GM18909 (cell line): ENCODE data around the gene CX3CR1.
A peak's percentile ranks its signal among the peaks of the same experiment; 100 is the strongest.
"Not testable (repeated sequence)": the region's sequence is repeated elsewhere in the genome, so short reads cannot be mapped to it uniquely, and the experiment has no call there.

Experiments
- ATAC-seq: cut with Tn5 transposase; IDR thresholded peaks from one replicate; pipeline ENCODE4 v1.9.1; 2021; ENCODE audit warnings: mild to moderate bottlenecking; ENCODE audit not compliant: unreplicated experiment, poor library complexity

Gene CX3CR1, protein sequence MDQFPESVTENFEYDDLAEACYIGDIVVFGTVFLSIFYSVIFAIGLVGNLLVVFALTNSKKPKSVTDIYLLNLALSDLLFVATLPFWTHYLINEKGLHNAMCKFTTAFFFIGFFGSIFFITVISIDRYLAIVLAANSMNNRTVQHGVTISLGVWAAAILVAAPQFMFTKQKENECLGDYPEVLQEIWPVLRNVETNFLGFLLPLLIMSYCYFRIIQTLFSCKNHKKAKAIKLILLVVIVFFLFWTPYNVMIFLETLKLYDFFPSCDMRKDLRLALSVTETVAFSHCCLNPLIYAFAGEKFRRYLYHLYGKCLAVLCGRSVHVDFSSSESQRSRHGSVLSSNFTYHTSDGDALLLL

GRCh38 chr3:39279745-39280517, at the start of gene CX3CR1:
TSS of gene CX3CR1 (minus strand) at chr3:39280036. CDS start at chr3:39266509, 13,527 bp downstream.
- no peak for ATAC-seq

DNA sequence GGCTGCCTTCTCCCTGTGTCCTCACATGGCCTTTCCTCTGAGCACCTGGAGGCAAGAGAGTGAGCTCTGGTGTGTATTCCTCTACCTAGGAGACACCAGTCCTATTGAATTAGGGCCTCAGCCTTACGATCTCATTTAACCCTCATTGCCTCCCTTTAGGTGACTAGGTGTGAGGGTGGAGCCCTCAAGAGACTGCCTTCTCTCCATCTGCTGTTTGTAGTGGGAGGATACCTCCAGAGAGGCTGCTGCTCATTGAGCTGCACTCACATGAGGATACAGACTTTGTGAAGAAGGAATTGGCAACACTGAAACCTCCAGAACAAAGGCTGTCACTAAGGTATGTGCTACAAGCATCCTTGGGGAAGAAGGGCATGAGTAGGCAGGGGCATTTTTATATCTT, 49.7 kb upstream of the CX3CR1 start, which contains the start of gene CCR8:
Gene CCR8 (plus strand): TSS at position 217 of the 400 bp plus-strand sequence. CDS start 2,623 bp downstream, outside the sequence.
- ATAC-seq, result no peak

DNA sequence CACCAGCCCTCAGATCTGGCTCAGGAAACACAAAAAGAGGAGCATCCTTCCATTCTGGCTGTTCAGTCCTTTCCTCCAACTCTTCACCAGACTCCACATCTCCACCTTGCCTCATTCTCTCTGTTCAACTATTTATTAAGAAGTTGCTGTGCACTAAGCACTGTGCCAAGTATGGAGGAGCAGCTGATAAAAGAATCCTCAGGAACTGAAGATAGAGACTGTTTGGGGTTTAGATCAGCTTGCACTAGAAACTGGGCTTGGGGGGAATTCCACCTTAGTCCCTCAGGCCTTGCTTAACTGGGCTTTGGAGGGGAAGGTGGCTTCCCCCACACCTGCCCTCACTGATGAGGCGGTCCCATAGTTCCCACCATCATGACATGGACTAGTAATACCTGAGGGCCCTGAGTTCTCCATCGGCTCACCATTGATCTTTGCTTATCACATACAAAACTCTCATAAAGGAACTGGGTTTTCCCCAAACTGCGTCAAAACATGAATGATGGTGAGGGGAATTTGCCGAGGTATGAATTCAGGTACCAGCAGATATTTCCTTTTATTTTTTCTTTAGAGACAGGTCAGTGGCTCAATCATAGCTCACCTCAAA, 48.0 kb upstream of the CX3CR1 start:
- ATAC-seq, result peak; percentile 65

GRCh38 chr3:39327053-39327745, 47.4 kb upstream of the CX3CR1 start:
- ATAC-seq, result peak; percentile 24

DNA sequence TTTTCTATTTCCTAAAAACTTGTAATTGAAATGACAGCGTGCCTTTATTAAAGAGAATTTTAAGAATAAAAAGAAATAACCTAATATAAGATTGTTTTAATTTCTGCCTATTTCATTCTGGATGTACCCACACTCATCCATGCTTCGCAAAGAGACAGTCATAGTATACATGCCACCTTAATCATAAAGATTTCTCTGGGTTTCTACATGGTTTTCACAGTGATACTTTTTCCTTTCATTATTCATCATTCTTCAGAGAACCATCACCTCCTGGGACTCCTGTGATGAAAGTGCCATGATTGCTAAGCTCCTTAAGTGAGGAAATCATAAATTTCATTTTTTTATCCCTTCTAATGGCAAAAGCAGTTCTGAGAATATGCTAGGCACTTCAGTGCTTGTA, 45.4 kb upstream of the CX3CR1 start:
- no peak for ATAC-seq

GRCh38 chr3:39323494-39323893, 43.7 kb upstream of the CX3CR1 start:
- no peak for ATAC-seq

DNA sequence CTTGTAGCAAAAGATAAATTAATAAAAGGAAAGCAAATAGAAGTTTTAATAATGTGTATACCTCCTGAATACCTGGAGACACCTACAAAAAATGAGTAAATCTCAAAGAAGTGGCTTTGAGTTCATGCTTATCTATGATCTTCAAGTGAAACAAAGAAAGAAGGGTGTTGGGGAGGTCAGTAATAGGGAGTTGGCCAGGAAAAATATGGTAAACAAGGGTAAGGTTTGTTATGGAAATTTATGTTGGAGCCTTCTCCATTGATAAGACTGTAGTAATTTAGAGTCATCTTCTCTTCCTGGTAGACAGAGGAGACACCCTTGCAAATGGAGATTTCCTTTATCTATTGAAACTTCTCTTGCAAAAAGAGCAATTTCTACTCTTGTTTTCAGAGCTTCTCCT, 43.1 kb upstream of the CX3CR1 start:
- ATAC-seq, result no peak

DNA sequence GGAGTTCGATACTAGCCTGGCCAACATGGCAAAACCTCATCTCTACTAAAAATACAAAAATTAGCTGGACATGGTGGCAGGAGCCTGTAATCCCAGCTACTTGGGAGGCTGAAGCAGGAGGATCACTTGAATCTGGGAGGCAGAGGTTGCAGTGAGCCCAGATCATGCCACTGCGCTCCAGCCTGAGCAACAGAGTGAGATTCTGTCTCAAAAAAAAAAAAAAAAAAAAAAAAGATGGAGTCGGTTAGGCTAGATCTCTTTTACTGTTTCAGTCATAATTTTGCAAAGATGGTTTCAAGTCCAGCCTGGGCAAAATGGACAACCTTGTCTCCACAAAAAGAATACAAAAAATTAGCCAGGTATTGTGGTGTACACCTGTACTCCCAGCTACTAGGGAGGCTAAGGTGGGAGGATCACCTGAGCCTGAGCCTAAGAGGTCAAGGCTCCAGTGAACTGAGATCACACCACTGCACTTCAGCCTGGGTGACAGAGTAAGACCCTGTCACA, 42.4 kb upstream of the CX3CR1 start:
- not testable (repeated sequence) for ATAC-seq

DNA sequence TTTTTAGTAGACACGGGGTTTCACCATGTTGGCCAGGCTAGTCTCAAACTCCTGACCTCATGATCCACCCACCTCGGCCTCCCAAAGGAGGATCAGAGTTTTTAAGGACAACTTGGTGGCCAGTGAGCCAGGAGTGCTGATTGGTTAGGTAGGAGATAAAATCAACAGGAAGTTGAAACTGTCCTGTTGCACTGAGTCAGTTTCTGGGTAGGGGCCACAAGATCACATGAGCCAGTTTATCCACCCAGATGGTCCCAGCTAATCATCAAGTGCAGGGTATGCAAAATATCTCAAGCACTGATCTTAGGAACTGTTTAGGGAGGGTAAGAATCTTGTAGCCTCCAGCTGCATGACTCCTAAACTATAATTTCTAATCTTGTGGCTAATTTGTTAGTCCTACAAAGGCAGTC, 41.7 kb upstream of the CX3CR1 start:
- not testable (repeated sequence) for ATAC-seq

DNA sequence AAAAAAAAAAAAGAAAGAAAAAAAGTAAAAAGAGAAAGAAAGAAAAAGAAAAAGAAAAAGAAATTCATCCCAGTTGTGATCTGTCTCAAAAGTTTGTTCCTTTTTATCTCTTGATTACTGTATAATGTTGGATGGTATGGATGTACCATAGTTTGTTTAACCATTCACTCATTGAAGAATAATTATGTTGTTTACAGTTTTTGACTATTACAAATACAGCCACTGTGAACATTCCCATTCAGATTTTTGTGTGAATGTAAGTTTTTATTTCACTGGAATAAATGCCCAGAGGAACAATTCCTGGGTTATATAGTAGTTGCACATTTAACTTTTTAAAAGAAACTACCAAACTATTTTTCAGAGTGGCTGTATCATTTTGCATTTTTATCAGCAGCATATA, 39.4 kb upstream of the CX3CR1 start:
- ATAC-seq, result no peak

DNA sequence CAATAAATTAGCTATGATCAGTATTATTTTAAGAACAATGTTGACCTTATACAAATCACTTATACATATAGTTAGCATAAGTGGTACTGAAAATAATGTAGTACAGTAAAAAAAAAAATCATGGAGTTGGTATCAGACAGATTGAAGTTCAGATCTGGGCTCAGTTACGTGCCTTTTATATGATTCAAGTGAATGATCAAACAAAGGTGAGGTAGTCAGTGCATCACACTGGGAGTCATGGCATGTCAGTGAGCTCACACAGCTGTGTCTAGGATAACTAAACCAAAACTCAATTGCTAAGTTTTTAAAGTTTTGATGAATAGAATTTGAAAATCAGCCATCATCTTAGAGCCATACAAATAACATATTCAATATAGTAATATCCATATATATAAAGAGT, 38.5 kb upstream of the CX3CR1 start:
- ATAC-seq, result no peak

DNA sequence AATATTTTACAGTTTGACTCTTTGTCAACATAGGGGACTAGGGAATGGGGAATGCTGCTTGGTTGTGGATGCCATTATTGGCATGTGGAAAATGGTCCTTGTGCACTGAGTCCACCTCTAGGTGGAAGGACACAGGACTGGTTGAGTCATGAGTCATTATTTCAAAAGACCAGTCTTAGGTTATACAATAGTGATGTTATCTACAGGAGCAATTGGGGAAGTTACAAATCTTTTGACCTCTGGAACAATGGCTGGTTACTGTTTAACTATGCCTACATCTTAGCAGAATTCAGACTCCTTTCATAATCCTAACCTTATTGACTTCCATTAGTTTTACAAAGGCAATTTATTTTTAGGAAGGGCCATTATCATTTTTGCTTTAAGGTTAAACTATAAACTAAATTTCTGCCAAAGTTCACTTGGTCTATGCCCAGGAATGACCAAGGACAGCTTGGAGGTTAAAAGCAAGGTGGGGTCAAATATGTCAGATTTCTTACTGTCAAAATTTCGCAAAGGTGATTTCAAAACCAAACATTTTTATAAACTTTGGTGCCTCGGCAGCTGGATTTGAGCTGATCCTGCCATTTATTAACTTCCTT, 37.8 kb upstream of the CX3CR1 start:
- no peak for ATAC-seq

GRCh38 chr3:39315420-39315819, 35.6 kb upstream of the CX3CR1 start:
- ATAC-seq, result no peak

DNA sequence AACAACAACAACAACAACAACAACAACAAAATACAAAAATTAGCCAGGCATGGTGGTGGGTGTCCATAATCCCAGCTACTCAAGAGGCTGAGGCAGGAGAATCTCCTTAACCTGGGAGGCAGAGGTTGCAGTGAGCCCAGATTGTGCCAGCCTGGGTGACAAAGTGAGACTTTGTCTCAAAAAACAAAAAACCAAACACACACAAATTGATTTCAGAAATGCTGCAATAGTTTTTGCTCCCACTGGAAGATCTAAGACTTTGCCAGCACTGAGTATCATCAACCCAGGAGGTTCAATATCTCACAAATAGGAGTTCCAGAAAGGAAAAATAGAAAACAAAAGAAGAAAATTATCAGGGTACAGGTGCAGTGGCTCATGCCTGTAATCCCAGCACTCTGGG, 33.5 kb upstream of the CX3CR1 start:
- ATAC-seq, result no peak

GRCh38 chr3:39302178-39302577, 22.3 kb upstream of the CX3CR1 start:
- no peak for ATAC-seq

- no peak for ATAC-seq
Measured at GRCh38 chr3:39299279-39299678, 19.4 kb upstream of the CX3CR1 start.

DNA sequence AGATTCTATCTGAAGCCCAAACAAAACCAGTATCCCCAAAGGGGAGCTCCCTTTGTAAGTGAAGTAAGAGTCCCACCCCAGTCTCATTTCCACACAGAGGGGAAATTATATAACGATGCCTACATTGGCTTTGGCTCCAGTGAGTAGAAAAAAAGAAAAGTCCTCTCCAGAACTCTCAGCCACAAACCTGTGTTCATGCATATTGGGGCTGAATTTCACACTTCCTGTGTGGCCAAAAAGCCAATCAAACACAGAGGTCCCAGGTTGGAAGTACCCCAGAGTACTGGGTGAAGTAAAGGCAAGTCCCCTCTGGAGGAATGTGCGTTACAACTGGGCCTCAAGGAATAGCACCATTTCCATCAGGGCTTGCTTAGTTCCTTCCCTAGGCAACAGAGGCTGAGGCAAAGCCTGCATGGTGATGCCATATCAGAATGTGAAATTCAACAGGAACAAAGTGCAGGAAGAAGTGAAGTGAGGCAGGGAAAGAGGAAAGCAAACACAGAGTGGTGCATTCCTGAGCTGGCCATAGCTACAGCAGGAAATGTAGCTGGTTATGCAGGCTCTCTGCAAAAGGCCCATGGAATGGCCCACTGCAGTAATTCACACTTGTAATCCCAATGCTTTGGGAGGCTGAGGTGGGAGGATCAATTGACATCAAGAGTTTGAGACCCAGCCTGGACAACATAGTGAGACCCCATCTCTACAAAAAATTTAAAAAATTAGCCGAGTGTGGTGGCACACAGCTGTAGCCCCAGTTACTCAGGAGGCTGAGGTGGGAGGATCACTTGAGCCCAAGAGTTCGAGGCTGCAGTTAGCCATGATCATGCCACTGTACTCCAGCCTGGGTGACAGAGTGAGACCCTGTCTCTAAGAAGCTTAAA, 16.6 kb upstream of the CX3CR1 start:
- ATAC-seq, result no peak

- ATAC-seq, result peak; percentile 88
Measured at GRCh38 chr3:39295184-39295775, 15.4 kb upstream of the CX3CR1 start.
